Lower leg skin (tissue), 3 donors: ENCODE measurements around the gene PALLD.

Experiments
- POLR2A ChIP-seq, 2 donors: fragments of 450-650 bp; IDR thresholded peaks; one replicate each; pipeline ENCODE4 v1.6.1; 2016 to 2017; ENCODE audit warnings: antibody characterized with exemption in 2 of 2, mild to moderate bottlenecking in 1 of 2, moderate library complexity in 1 of 2
- TF ChIP-seq, protein P1 (sequence below), 3 donors: fragments of 450-650 bp; IDR thresholded peaks; one replicate each; pipeline ENCODE4 v1.5.1; 2016; ENCODE audit warnings: antibody characterized with exemption in 3 of 3, mild to moderate bottlenecking in 3 of 3, moderate library complexity in 2 of 3

DNA sequence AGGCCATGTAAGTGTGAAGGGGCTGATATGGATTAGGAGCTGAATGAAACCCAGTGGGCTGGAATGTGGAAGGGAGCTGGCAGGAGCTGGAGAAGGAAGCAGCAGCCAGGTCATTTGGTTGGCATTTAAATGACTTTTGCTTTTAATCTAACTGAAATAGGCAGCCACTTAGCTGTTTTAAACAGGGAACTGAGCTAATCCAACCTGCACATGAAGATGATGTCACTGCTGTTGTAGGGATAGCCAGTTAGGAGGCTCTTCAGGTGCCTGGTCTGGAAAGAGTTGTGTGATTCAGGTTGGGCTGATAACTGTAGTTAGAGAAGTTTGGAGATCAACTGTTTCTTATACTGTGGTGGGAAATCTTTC lies 122.4 kb downstream of the PALLD start:
- TF ChIP-seq, protein P1, sequence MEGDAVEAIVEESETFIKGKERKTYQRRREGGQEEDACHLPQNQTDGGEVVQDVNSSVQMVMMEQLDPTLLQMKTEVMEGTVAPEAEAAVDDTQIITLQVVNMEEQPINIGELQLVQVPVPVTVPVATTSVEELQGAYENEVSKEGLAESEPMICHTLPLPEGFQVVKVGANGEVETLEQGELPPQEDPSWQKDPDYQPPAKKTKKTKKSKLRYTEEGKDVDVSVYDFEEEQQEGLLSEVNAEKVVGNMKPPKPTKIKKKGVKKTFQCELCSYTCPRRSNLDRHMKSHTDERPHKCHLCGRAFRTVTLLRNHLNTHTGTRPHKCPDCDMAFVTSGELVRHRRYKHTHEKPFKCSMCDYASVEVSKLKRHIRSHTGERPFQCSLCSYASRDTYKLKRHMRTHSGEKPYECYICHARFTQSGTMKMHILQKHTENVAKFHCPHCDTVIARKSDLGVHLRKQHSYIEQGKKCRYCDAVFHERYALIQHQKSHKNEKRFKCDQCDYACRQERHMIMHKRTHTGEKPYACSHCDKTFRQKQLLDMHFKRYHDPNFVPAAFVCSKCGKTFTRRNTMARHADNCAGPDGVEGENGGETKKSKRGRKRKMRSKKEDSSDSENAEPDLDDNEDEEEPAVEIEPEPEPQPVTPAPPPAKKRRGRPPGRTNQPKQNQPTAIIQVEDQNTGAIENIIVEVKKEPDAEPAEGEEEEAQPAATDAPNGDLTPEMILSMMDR (IDR thresholded peaks at IDR 0.05), result no peak
- TF ChIP-seq POLR2A (IDR thresholded peaks at IDR 0.05), result no peak
